NCI-H510A (cell line): ENCODE results near the gene SYNPO.

ENCODE experiments used
- DNase-seq: peaks from one replicate; lab custom pipeline; 2025; lab: John Stamatoyannopoulos, UW

Gene SYNPO

DNA sequence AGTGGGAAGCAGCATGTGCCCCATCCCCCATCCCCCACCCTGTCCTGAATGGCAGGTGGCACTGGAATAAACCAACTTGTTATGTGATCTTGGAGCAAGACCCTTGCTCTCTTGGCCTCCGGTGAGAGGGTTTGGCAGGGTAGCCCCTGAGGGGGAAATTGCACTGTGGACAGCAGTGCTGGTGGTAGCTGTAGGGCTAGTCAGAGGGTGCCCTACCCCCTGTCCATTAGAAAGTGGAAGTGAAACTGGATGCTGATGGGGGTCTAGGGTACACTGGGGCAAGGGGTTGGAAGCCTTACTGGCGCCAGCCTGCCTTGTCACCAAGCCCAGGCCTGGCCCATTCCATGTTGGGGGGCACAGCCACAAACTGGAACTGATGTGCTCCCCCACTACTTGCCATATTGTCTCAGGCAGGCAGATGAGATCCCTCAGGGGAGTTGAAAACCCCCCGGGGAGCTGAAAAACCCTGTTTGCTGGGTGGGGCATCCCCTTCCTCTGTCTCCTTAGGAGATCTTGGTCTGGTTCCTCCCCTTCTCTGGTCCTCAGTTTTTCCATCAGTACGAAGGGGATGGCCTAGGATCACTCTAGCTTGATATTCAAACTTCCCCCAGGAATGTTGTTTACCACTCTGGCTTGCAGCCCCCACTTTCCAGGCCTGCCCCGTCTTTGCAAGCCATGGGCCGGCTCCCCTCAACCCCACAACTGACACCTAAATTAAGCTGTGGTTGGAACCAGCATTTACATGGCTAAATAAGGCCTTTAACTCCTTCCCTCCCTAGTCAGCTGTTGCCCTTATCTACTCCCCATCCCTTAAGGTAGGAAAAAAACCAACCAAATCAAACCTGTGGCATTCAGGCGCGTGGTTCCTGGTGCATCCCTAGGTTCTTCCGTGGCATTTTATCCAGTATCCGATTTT, 14.4 kb upstream of the SYNPO start:
- no peak for DNase-seq

DNA sequence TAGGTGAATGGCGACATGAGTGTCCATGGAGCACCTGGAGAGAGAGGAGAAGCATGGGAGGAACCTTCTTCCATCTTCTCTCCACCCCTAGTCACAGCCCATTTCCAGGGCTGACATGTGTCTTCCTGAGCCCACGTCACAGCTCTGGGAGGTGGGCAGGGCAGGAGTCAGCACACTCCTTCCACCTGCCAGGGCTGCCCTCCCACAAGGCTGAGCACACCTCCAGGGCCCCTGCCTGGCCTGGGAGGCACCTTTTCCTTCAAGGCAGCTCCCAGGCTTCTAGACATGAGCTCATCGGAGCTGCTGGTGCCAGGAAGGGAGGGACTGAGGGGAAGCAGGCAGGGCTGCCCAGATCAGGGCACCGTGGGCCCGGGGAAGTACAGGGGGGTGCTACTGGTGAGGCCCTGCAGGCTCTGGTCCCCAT, 13.6 kb upstream of the SYNPO start:
- no peak for DNase-seq

DNA sequence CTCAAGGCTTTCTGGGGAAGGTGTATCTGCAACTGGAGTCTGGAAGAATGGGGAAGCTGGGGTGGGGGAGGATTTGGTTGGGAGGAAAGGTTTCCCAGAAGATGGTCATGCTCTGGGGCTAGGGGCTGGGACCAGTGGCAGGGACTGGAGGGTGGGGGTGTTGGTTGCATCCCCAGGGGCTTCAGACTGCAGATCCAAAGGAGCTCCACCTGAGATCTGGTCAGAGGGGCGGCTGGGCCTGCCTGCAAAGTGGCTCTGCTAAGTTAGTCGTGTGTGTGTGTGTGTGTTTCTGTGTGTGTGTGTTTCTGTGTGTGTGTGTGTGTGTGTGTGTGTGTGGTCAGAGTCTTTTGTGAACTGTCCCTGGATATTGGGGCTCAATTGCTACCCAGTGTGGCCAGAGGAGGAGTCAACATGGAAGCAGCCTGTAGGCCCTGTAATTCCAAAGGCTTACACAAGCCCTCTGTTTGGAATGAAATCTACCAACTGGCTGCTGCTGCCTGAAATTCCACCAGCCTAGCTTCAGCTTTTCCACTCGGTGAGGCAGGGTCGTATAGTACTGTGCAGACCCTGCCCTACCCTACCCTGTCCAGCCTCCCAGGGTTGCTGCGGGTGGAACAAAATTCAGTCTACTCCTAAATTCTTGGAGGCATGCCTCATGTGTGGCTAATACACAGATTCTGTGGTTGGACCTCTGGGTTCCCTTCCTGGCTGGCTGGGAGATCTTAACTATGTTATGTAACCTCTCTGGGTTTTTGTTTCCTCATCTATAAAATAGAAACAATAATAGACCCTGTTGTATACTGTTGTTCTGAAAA, 12.5 kb upstream of the SYNPO start:
- DNase-seq = no peak

DNA sequence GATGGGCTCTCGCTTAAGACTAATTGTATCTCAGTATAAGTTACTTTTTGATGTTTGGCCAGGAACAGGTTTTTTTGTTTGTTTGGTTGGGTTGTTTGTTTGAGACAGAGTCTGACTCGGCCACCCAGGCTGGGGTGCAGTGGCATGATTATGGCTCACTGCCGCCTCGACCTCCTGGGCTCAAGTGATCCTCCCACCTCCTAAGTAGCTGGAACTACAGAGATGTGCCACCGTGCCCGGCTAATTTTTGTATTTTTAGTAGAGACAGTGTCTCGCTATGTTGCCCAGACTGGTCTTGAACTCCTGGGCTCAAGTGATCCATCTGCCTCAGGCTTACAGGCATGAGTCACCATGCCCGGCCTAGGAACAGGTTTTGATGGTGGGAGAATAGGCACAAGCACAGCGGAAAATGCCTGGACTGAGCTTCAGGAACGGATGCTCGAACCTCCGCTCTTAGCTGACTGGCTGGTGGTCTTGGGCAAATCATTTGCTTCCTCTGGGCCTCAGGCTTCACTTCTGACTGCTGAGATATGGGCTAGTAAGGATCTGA, 11.4 kb upstream of the SYNPO start:
- no peak for DNase-seq

- DNase-seq = no peak
Observed at GRCh38 chr5:150630016-150630415, 10.4 kb upstream of the SYNPO start.

GRCh38 chr5:150630461-150631325, 9.8 kb upstream of the SYNPO start:
- DNase-seq = no peak

DNA sequence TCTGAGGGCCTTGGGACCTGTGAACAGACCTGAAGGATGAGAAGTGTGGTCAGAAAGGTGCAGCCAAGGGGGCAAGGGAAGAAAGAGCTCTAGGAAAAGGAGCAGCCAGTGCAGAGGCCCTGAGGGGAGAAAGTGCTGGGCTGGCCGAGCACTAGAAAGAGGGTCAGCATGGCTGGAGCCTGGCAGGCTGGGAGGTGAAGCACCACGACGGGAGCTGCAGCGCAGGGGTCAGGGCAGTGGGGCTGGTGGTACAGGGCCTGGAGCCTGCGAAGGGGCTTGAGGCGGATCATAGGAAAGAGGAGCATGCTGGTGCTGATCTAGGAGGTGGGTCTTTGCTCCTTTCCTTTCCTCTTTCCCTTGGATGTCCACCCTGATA, 9.1 kb upstream of the SYNPO start:
- no peak for DNase-seq

DNA sequence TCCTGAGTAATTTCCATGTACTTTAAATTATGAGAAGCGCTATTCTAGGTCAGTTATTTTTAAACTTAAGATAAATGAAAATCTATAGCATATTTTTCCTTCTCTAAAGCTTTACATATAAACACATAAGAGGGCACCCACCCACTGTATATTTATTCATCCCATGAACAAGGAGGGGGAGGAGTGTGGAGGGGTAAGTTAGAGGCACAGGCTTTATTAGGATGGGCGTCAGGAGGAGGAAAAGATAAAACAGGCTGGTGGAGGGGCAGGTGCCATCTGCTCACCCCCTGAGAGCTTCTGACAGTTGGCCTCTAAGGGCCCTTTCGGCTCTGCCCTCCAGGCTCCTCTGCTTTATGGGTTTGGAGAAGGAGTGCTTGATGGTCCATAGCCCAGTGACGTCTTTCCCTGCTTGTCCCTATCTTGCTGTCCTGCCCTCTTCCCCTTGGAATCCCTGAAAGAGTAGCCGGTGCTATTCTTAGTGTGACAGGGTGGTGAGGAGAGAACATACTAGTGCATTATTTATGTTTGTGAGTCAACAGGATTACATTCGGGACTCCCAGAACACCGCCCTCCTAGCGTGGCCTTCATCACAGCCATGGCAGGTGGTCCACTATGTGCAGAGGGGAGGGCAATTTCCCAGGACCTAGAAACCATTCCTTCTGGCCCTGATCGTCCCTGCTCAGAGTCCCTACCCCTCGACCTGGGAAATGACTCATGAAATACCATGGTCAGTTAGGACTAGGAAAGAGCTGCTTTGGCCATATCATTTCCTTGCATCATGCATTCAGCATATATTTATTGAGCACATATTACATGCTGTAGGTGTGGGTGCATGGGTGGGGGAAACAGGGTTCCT, 7.9 kb upstream of the SYNPO start:
- DNase-seq = no peak

- DNase-seq = no peak
Observed at GRCh38 chr5:150633429-150633828, 7.0 kb upstream of the SYNPO start.

DNA sequence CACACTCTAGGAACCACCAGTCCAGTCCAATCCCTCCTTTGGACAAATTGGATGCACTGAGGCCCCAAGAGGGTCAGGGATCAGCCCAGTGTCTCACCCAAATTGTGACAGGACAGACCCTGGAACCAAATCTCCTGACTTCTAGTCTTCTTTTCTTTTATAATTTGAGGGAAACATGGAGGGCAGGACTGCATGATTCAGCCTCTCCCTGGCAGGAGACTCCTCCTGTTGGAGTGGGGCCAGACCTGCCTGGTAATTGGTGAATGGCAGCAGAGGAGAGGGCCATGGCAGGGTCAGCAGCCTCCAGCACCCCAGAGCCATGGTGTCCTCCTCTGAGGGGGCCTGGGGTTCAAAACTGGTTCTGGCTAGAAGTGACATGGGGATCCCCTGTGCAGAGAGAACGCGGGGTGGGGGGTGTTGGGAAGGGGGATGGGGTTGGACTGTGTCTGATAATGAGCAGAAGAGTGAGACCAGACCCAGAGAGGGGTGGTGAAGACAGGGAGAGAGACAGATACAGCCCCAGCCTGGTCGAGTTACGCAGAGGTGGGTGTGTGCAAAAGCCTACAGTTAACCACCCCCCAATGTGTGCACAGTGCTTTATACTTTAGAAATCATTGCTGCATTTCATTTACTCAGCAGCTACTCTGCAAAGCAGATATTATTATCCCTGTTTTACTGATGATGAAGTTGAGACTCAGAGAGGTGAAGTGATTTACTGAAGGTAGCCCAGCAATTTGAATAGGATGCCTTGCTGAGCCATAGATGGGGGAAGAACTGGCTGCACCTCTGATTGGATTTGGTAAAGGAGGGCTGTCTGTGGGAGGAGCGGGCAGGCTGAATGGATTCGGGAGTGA, 3.8 kb upstream of the SYNPO start:
- DNase-seq = no peak

DNA sequence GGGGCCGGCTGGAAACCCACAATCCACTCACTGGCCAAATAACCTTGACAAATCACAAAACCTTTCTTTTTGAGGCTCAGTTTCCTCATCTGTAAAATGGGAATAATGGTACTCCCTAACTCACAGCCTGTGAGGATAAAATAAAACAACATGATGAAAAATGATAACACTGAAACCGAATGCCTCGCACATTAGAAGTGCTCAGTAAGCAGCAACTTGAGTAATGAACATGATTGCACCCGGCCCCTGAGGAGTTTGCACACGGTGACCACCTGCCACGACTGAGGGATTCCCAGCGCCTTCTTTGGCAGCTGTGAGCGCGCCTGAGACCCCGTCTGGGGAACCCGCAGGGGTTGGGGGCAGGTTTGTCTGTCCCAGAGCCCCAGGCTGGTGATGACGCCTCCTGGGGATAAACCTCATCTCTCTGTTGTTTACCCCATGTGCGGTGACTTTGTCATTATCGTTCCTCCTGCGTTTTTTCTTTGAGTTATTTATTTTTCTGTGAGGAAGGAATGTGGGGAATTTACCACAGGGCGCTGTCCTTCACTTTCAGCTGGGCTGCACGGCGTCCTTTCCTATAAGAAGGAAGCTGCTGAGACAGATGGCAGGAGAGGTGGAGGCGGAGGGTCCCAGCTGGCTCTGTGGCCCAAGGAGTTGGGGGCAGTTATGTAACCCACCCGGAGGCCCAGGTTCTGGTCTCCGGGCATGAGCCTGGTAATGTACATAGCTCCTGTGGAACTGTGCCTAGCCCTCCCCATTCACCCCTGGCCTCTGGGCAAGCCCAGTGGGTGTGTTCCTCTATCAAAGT, 3.0 kb upstream of the SYNPO start:
- no peak for DNase-seq

GRCh38 chr5:150638053-150638444, 2.4 kb upstream of the SYNPO start:
- no peak for DNase-seq

DNA sequence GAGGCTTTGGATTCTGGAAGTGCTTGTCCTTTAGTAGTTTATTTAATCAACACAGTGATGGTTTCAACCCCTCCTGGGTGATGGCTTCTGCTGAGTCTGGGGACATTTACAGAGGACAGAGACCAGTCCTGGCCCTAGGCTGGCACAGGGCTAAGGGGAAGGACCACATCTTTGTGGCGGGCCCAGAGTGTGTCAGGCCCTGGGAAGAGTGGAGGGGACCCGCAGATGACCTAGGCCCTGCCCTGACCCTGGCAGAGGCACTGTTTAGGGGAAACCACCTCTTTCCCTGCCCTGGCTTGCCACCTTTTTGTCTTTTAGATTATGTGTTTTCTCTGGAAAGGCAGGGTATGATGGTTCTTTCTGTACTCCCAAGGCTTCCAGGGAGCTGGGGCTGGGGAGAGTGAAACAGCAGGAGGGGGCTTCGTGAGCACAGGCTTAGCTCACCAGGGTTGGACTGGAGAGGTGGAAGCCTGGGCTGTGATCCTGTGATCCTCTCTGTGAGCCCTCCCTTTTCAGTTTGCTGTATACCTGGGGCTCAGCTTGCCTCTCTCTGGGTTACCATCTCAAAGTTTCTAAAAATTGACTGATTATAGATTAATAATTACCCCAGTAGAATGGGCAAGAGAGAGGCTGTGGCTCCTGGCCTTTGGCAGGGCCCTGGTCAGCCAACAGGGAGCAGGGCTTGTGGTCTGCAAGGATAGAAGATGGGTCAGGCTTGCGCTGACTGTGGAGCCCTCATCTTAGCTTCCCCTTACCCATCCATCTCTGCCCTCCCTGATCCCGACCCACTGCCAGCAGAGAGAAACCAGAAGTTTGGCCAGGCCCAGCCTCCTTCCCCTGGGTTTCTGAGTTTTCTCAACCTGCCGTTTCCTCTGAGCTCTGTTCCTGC, 1.7 kb upstream of the SYNPO start:
- DNase-seq = no peak

- DNase-seq = no peak
Observed at GRCh38 chr5:150639377-150639692, 1.1 kb upstream of the SYNPO start.

DNA sequence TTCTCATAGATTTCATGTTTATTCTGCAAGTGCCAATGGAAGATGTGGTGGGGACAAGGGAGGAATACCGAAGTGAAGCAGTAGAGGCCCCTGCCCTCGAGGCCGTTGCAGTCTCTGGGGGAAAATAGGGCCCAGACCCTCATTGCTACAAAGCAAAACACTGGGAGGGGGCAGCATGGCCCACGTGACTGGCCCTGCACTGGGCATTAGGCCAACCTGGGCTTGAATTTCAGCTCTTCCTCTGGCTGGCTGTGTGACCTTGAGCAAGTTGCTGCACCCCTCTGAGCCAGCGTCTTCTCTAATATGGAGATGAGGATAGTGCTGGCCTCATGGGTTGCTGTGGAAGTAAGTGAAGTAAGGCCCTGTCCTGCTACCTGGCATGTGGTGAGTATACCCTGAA, 709 bp upstream of the SYNPO start:
- DNase-seq = no peak

GRCh38 chr5:150641006-150641570, 628 bp downstream of the SYNPO start:
- DNase-seq = no peak

- no peak for DNase-seq
Observed at GRCh38 chr5:150641824-150642566, 1.5 kb downstream of the SYNPO start.
